Measurements from ENCODE around the gene CD46. TPM values are rescaled to one million over a fixed set of nuclear protein-coding genes. Genes with fewer than 3 reads are reported as not detected.
A peak's percentile ranks its signal among the peaks of the same experiment; 100 is the strongest.

CD46 gene
- total and polyA plus RNA-seq, 7 donors = 18.6 to 143 (median 104) TPM

- intact Hi-C loops (cut with DNase I) = no loop called here
- H3K4me1 ChIP-seq = peaks cover 0 to 84% (median 58%) of the 10 kb centered on the region in 4 donors
- H3K9me3 ChIP-seq = no peaks in the 10 kb centered on the region
- TF ChIP-seq EP300 (IDR thresholded peaks at IDR 0.05) (no peak), CTCF (IDR thresholded peaks at IDR 0.05) (no peak), POLR2AphosphoS5 (IDR thresholded peaks at IDR 0.05) (no peak), POLR2A (IDR thresholded peaks at IDR 0.05) (no peak)
- H3K4me3 ChIP-seq = no peak overlapping the region
- no peak for DNase-seq
- H3K27ac ChIP-seq = peak overlapping the region; percentile 64 to 99 (median 82)
- no peaks in the 10 kb centered on the region for H3K36me3 ChIP-seq
- H3K27me3 ChIP-seq = no peaks in the 10 kb centered on the region
Observed at GRCh38 chr1:207839083-207839413, 87.2 kb downstream of the CD46 start.

GRCh38 chr1:207840380-207840779 lies 88.5 kb downstream of the CD46 start:
- no peaks in the 10 kb centered on the region for H3K27me3 ChIP-seq
- 94 to 97% methylated on average over 2 of the region's 2 CpGs for WGBS, 2 donors
- intact Hi-C loops (cut with DNase I) = no loop called here
- DNase-seq = no peak
- H3K4me1 ChIP-seq = peaks cover 0 to 83% (median 69%) of the 10 kb centered on the region in 4 donors
- no peak overlapping the region for H3K4me3 ChIP-seq
- TF ChIP-seq CTCF (IDR thresholded peaks at IDR 0.05) = no peak
- TF ChIP-seq EP300 (IDR thresholded peaks at IDR 0.05) = no peak
- no peak for TF ChIP-seq POLR2AphosphoS5 (IDR thresholded peaks at IDR 0.05)
- no peak for TF ChIP-seq POLR2A (IDR thresholded peaks at IDR 0.05)
- H3K36me3 ChIP-seq = no peaks in the 10 kb centered on the region
- no peaks in the 10 kb centered on the region for H3K9me3 ChIP-seq
- peak overlapping the region in 3 of 4 donors; percentile 33 to 95 (median 68) for H3K27ac ChIP-seq

GRCh38 chr1:207841293-207841692 lies 89.4 kb downstream of the CD46 start:
- no peaks in the 10 kb centered on the region for H3K36me3 ChIP-seq
- DNase-seq = no peak
- TF ChIP-seq POLR2AphosphoS5 (IDR thresholded peaks at IDR 0.05) = no peak
- no peaks in the 10 kb centered on the region for H3K9me3 ChIP-seq
- no peak overlapping the region for H3K4me3 ChIP-seq
- intact Hi-C loops (cut with DNase I) = no loop called here
- 64 to 89% methylated on average over 1 of the region's 1 CpG for WGBS, 2 donors
- no peaks in the 10 kb centered on the region for H3K27me3 ChIP-seq
- H3K27ac ChIP-seq = peak overlapping the region in 1 of 4 donors; percentile 29
- peaks cover 0 to 83% (median 68%) of the 10 kb centered on the region in 4 donors for H3K4me1 ChIP-seq

- Histone ChIP-seq H3K36me3 (no peaks in the 10 kb centered on the region), H3K4me1 (peaks cover 0 to 79% (median 64%) of the 10 kb centered on the region in 4 donors), H3K9me3 (no peaks in the 10 kb centered on the region), H3K27me3 (no peaks in the 10 kb centered on the region), H3K27ac (peak overlapping the region in 3 of 4 donors; percentile 6 to 32 (median 29)), H3K4me3 (no peak overlapping the region)
- no peak for TF ChIP-seq POLR2A (IDR thresholded peaks at IDR 0.05)
- intact Hi-C loops (cut with DNase I) = loop anchor here (1.0 kb wide), 1 partner anchor 18 kb away; no protein-coding TSS in a partner anchor
- WGBS, 2 donors = 65 to 74% methylated on average over 4 of the region's 4 CpGs
- DNase-seq = no peak
Observed at GRCh38 chr1:207841901-207842300, 90.0 kb downstream of the CD46 start.

- Histone ChIP-seq H3K27me3 (no peaks in the 10 kb centered on the region), H3K27ac (no peak overlapping the region), H3K36me3 (no peaks in the 10 kb centered on the region), H3K9me3 (no peaks in the 10 kb centered on the region), H3K4me3 (no peak overlapping the region), H3K4me1 (peaks cover 0 to 79% (median 61%) of the 10 kb centered on the region in 4 donors)
- TF ChIP-seq EP300 (IDR thresholded peaks at IDR 0.05) = no peak
- no peak for DNase-seq
- 93 to 95% methylated on average over 6 of the region's 6 CpGs for WGBS, 2 donors
- intact Hi-C loops (cut with DNase I) = loop anchor here (1.0 kb wide), 1 partner anchor 18 kb away; no protein-coding TSS in a partner anchor
Observed at GRCh38 chr1:207842506-207842905, 90.7 kb downstream of the CD46 start.

GRCh38 chr1:207844371-207844770 lies 92.5 kb downstream of the CD46 start:
- WGBS, 2 donors = 78 to 86% methylated on average over 2 of the region's 2 CpGs
- Histone ChIP-seq H3K27ac (peak overlapping the region in 1 of 4 donors; percentile 45), H3K9me3 (no peaks in the 10 kb centered on the region), H3K27me3 (no peaks in the 10 kb centered on the region), H3K4me3 (no peak overlapping the region), H3K4me1 (peaks cover 0 to 79% (median 54%) of the 10 kb centered on the region in 4 donors), H3K36me3 (no peaks in the 10 kb centered on the region)
- TF ChIP-seq EP300 (IDR thresholded peaks at IDR 0.05) = no peak
- no peak for TF ChIP-seq POLR2A (IDR thresholded peaks at IDR 0.05)
- TF ChIP-seq POLR2AphosphoS5 (IDR thresholded peaks at IDR 0.05) = no peak
- intact Hi-C loops (cut with DNase I) = no loop called here
- no peak for DNase-seq

Small RNA genes within 50 kb of the gene (small RNA-seq; reads per million reads assigned to genes)
- gene RNA5SP534 = 0 reads per million in 3 donors

Other genes starting within 250 kb of the CD46 start
- not detected for gene CR1L, start 106.9 kb upstream of the CD46 start, total RNA-seq
- under 1 TPM in 1 of 3 donors, not detected in 2; 0.73 TPM for gene CR1L, start 106.9 kb upstream of the CD46 start, polyA plus RNA-seq
- 10 to 100 TPM; 15.9 to 58.7 (median 32.1) TPM for gene CD34, start 159.1 kb downstream of the CD46 start, total RNA-seq
- 10 to 100 TPM in 1 of 3 donors, 1 to 10 TPM in 2; 1.8 to 10.2 (median 8.4) TPM for gene CD34, start 159.1 kb downstream of the CD46 start, polyA plus RNA-seq

Data from sigmoid colon (tissue), 7 donors.